Stimulated activated CD8-positive, alpha-beta memory T cell treated with anti-CD3 and anti-CD28 coated beads, Interleukin-7, amount 100 ng/mL, for 4 hours (primary cell): ENCODE data around the gene CDC5L.

ENCODE experiments used
- DNase-seq, 2 donors: peaks; one replicate each; pipeline ENCODE4 v3.0.0-alpha.2; 2020; ENCODE audit warnings: low read depth in 2 of 2

The CDC5L gene

GRCh38 chr6:44475779-44476434, 88.4 kb downstream of the CDC5L start:
- DNase-seq, result peak; percentile 18 to 43

DNA sequence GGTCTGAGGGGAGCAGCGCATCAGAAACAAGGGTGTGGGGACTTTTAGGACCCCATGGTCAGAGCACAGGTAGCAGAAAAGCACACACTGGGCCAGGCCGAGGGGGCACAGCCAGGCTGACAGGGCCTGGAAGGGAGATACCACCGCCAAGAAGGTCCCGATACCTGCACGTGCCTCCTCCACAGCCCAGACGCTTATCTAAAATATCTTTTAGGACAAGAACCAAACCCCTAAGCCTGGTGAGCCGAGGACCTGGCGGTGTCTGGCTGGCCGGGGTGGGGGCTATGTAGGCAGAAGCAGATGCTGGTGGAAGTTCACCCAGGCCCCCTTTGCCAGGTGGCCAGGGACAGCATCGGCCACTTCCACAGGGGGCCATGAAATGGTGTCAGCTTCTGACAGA, 89.3 kb downstream of the CDC5L start:
- no peak for DNase-seq

DNA sequence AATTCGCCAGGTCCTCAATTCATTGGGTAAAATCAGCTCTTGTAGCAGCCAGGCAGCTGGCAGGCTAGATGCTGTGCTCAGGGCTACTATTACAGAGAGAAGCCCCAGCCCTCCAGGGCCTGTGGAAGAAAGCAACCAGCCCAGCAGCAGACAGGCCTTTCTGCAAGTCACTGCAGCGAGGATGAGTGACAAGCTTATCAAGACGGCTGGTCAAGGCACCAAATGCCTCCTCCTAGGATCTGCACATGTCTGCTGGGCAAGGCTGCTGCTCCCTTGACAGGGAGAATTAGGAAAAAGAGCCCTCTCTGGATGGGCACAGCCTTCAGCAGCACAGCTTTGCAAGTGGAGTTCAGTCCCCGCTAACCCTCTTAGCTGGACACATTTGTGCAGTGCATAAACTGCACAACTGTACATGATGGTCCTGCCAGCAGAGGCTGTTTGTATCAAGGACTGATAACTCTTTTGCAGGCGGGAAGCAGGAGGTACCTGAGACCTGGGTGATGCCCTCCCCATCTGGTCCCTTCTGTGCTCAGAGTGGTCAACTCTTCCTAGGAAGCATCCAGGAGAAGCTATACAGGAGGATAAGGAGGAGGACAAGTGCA, 89.9 kb downstream of the CDC5L start:
- no peak for DNase-seq

DNA sequence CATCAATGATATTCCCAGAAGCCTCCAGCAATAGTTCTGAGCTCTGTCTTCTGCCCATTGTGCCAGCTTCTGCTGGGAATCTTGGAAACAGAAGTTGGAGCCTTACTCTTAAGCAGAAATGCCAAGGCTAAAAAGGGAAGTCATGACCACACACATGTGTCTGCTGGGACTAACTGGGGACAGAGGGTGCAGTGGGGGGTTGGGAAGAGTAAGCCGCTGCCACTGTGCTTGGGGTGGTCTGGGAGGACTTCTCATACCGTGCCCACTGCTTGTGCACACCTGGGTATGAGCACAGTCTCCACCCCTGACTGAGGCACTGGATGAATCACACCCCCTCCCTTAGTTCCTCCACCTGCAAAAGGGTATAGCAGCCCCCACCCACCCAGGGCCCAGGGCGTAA, 90.7 kb downstream of the CDC5L start:
- DNase-seq, result no peak

- no peak for DNase-seq
Measured at GRCh38 chr6:44478591-44479254, 91.2 kb downstream of the CDC5L start.

GRCh38 chr6:44480097-44480541, 92.6 kb downstream of the CDC5L start:
- no peak for DNase-seq

DNA sequence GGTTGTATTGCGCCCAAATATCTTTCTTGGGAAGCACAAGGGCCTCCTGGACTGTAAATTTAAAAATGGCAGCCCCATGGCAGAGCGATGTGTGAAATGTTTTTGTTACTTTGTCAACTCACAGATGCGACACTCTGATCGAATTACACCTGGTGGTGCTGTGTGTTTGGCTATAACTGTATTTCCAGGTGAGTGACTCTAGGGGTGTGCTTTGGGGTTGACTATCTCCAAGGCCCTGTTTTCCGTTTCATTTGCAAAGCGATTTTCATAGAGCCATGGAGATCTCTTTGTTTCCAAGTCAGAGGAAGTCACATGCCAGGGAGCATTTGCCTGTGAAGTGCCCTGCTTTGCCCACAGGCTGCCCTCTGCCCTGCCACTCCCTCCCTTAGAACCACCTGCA, 93.5 kb downstream of the CDC5L start:
- DNase-seq, result no peak

GRCh38 chr6:44481760-44482159, 94.3 kb downstream of the CDC5L start:
- no peak for DNase-seq

DNA sequence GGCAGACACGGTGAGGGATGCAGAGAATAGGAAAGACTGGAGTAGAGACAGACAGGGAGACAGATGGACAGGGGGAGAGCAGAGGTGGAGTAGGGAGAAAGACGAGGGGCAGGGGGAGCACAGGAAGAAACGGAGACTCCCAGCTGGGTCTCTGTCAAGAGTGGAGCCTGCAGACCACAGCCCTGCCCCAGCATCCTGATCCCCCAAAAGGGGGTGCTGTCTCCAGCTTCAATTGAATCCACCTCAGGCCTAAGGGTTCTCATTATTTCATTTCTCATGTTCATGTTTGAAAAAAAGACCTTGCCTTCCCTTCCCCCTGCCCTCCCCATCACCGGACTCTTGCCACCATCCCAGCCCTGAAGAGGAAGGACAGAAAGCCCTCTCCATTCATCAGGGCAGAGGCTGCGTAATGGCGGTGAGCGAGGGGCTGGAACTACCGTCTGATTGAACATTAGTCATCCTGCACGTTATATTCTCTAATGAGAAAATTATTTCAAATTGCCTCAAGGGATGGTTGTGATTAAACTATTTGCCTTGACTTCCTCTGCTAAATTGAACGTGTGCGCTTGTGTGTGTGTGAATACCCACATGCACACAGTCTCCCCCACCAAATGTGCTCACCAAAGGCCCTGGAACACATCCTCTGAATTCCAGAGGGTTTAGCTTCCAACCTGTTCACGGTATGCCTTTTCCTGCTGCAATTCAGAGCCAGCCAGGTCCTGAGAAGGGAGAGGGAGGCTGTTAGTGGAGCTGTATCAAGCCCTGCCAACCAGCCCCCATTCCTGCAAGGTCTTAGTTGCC, 98.3 kb downstream of the CDC5L start:
- no peak for DNase-seq

- no peak for DNase-seq
Measured at GRCh38 chr6:44487002-44487401, 99.5 kb downstream of the CDC5L start.

DNA sequence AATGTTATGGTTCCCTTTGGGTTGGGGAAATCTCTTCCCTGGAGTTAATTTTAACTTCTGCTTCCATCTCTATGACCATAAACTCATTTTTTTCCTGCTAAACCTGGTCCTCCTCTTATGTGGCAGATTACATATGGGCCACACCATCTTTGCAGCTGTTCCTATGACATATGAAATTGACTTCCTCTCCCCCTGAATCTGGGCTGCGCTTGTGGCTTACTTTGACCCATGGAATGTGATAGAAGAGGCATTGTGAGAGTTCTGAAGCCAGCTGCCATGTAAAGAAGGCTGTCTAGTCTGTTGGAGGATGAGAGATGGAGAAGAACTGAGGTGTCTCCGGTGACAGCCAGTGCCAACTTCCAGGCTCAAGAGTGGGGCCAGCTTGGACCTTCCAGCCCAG, 100.1 kb downstream of the CDC5L start:
- no peak for DNase-seq

DNA sequence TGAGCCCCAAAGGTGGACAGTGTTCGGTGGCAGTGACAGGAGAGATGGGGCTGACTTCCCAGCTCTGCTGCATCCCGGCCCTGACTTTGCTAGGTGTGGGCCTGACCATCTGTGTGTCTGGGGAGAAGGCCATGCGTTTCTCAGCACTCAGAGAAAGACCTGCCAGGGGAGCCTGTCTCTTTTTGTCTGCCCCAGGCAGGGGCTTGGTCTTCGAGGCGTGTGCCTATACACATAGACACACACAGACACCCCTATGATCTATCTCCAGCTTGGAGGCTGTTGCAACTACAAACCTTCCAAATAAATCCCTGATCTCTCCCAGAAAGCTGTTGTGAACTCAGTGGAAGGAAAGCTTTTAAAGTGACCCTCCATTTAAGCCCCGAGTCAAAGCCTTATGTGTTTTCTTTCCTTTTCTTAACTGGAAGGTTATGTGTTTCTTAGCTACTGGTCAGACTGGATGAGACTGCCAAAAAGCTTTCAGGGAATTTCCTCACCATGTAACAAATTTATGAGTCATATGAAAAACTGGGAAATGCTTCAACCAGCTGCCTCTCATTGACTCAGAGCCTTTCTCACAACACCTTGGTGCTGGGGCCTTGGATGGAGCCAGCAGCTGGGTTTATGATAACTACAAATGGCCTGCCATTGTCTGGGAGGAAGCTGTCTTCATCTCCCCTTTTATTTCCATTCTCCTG, 102.6 kb downstream of the CDC5L start:
- no peak for DNase-seq

DNA sequence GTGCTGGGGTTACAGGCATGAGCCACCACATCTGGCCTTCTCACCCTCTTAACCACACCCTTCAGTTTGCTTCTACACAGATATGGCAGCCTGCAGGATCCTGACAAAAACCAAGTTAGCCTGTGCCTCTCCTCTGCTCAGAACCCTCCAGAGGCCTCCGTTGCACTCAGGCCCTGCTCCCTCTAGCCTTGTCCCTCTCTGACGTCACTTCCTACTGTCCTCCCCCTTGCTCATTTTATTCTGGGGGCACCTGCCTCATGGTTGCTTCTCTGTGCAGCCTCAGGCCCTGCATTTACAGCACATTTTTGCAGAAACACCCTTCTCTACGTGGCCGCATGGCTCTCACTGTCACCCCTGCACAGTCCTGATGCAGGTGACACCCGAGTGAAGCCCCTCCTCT, 105.6 kb downstream of the CDC5L start:
- DNase-seq, result no peak

DNA sequence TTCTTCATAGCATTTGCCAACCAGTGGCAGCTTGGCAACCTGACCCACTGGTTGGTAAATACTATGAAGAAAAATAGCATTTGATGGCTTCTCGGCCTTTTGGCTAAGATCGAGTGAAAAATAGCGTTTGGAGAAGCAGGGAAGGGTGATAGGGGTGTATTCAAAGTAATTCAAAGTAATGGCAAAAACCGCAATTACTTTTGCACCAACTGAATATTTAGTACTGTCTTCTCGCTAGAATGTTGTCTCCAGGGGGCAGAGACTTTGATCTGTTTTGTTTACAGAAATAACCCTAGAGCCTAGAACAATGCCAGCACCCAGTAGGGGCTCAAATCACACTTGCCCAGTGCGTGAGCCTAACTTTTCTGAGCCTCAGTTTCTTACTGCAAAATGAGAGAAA, 106.1 kb downstream of the CDC5L start:
- no peak for DNase-seq

DNA sequence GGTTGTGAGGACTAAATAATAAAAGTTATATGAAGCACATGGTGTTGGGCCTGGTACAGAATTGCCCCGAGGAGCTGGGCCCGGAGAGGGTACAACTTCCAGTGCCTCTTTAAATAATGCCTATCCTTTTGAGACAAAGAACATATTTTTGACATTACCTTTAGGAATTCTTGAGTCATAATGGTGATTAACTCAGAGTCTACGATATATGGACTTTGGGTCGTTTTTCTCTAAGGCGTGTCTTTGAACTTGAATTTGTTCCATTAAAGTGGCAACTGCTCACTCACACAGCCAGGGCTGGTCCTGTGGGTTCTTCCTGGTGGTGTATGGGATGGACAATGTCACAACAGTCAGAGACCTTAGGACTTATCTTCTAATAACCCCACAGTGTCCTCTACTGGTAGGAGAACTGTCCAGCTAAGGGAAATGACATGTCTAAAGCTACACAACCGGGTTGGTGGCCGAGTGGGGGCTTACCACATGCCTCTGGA, 106.5 kb downstream of the CDC5L start:
- no peak for DNase-seq

- DNase-seq, result no peak
Measured at GRCh38 chr6:44495036-44495901, 107.8 kb downstream of the CDC5L start.

DNA sequence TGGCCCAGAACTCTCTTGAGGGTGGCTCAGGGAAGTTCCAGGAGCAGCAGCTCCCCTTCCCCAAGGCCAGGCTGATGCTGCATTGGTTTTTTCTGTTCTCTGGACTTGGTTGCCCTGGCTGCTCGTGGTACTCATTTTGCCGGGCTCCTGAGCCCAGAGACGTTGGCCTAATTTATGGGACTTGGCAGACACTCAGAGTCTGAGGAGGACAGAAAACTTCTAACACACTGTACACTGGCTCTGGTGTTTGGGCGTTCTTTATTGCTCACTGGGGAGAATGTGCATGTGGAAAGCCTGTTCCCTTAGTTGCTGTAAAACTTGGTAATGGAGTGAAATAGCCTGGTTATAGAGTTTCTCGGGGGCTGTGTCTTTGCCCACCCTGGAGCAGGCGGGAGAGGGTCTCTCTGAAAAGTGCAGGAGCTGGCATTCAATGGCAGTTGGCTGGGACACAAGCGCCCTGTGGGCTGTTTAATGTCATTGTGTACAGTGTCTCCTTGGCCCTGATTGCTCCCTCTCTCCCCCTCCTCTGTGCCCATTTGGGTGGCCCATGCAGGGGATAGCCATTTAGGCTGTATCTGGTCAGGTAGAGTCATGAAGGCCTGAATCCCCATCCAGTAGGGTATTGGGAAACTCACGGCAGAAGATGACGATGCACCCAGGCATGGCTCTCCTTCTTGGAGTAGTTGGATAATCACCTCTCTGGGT, 109.3 kb downstream of the CDC5L start:
- no peak for DNase-seq

DNA sequence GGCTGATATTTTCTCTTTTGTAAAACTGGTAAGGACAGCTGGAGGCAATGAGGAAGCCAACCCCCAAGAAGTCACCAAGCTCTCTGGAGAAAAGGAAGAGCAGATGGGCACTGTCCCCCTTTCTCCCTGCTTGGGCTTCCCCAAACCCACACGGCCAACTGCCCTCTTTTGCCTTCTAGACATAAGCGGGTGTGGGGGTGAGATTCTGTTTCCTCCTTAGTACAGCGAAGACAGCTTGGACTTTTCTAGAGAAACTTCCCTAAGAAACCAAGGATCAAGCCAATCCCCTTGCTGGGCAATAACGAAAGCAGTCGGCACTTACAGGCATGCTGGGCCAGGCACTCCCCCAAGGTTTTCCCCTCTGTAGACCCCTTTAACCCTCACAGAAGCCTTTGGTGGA, 110.3 kb downstream of the CDC5L start:
- no peak for DNase-seq

DNA sequence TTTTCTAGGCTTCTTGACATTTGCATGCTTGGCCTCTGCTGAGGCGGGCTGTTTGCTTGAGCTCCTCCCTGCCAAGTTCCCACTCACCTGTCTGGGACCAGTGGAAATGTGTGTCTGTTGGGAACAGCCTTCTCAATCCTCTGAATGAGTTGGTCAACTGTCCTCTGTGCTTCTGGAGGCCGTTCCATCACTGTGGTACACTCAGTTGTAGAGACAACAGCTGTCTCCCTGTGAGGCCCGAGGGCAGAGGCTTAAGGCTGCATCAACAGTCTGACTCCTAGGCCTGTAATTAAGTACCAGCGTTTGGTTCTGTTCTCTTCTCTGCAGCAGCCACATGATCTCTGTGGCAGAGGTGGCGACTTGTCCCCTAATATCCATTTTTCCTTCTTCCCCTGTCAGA, 110.9 kb downstream of the CDC5L start:
- no peak for DNase-seq

DNA sequence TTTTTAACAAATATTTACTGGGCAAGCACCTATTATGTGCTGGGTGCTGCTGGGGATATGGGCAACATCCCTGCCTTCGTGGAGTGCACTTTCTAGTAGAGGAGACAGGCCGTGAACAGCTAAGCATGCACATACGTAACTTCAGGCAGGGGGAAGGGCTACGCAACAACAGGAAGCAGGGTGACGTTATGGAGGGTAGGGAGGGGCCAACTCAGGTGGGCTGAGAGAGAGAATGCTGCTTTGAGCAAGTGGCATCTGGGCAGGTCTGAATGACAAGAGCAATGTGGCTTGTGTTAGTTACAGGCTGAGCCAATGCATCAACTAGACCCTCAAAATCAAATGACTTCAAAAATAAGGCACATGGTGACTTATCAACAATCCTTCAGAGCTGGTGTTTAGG, 112.1 kb downstream of the CDC5L start:
- no peak for DNase-seq
